Osteocyte (in vitro differentiated cells): ENCODE data around the gene SLC35G6. TPM values are rescaled to one million over a fixed set of nuclear protein-coding genes. Genes with fewer than 3 reads are reported as not detected.
A peak's percentile ranks its signal among the peaks of the same experiment; 100 is the strongest.

Experiments
- DNase-seq: peaks from one replicate; pipeline ENCODE4 v3.0.0; 2021; ENCODE audit warnings: mixed read lengths; ENCODE audit not compliant: unreplicated experiment; ENCODE audit errors: extremely low spot score
- H3K27ac Mint-ChIP-seq: one replicate; pipeline ENCODE4 v1.8.0; 2021; ENCODE audit warnings: mild to moderate bottlenecking, mixed read lengths; ENCODE audit not compliant: unreplicated experiment
- H3K27me3 Mint-ChIP-seq: one replicate; pipeline ENCODE4 v1.8.0; 2021; ENCODE audit warnings: mixed read lengths; ENCODE audit not compliant: unreplicated experiment
- H3K36me3 Mint-ChIP-seq: one replicate; pipeline ENCODE4 v1.8.0; 2021; ENCODE audit warnings: mixed read lengths; ENCODE audit not compliant: unreplicated experiment
- H3K4me1 Mint-ChIP-seq: one replicate; pipeline ENCODE4 v1.8.0; 2021; ENCODE audit warnings: mixed read lengths; ENCODE audit not compliant: unreplicated experiment
- H3K4me3 Mint-ChIP-seq: one replicate; pipeline ENCODE4 v1.8.0; 2021; ENCODE audit warnings: mild to moderate bottlenecking, moderate library complexity, mixed read lengths; ENCODE audit not compliant: unreplicated experiment
- H3K9me3 Mint-ChIP-seq: one replicate; pipeline ENCODE4 v1.8.0; 2021; ENCODE audit warnings: mixed read lengths; ENCODE audit not compliant: unreplicated experiment
- total RNA-seq: library from RNA; stranded (reverse); gene quantifications from 2 replicates; pipeline ENCODE4 v1.2.1, GENCODE V29; 2021
- TF ChIP-seq, protein P1 (sequence below): fragments of 200-600 bp; sonication (generic); IDR thresholded peaks from 2 replicates; pipeline ENCODE4 v1.5.0; 2021; ENCODE audit warnings: antibody characterized with exemption, mild to moderate bottlenecking, moderate library complexity

Gene SLC35G6
- total RNA-seq, 1 donor from 2014 or later = not detected

- peak within 1 kb of the TSS; percentile 100 for H3K27ac Mint-ChIP-seq
- TF ChIP-seq, protein P1, sequence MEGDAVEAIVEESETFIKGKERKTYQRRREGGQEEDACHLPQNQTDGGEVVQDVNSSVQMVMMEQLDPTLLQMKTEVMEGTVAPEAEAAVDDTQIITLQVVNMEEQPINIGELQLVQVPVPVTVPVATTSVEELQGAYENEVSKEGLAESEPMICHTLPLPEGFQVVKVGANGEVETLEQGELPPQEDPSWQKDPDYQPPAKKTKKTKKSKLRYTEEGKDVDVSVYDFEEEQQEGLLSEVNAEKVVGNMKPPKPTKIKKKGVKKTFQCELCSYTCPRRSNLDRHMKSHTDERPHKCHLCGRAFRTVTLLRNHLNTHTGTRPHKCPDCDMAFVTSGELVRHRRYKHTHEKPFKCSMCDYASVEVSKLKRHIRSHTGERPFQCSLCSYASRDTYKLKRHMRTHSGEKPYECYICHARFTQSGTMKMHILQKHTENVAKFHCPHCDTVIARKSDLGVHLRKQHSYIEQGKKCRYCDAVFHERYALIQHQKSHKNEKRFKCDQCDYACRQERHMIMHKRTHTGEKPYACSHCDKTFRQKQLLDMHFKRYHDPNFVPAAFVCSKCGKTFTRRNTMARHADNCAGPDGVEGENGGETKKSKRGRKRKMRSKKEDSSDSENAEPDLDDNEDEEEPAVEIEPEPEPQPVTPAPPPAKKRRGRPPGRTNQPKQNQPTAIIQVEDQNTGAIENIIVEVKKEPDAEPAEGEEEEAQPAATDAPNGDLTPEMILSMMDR = no peak
These were observed 3.0 kb downstream of the SLC35G6 start, which contains the start of gene POLR2A for GRCh38 chr17:7484067-7484918. Gene POLR2A, plus strand, starts transcription at chr17:7484366.

DNA sequence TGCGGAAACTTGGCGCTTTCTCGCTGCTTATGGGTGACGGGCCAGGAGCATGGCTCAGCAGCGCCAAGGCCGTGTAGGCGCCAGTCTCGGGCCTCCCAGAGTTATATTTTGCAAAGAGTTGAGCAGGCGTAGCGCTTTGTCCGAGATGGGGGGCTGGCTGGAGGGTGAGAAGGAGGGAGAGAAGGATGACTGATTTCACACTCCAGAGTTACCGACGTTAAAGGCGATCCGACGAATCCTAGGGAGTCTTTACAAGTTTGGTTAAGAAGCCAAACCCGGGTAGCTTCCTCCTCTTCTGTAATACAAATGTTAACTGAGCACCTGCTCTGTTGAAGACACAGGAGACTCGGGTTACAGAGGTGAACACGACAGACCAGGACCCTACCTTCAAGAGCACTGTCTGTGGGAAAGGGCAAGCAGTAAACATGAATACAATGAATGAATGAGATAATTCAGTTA lies 3.7 kb downstream of the SLC35G6 start:
- peak overlapping the region; percentile 91 for H3K4me3 Mint-ChIP-seq

More at GRCh38 chr17:7484067-7484918, 3.0 kb downstream of the SLC35G6 start, which contains the start of gene POLR2A:
- no peaks in the 10 kb centered on the region for H3K27me3 Mint-ChIP-seq
- peak within 1 kb of the TSS; percentile 91 for H3K4me3 Mint-ChIP-seq
- no peaks in the 10 kb centered on the region for H3K9me3 Mint-ChIP-seq
- peaks cover 9% of the 10 kb centered on the region for H3K36me3 Mint-ChIP-seq
- H3K4me1 Mint-ChIP-seq = peaks cover 66% of the 10 kb centered on the region
- peak; percentile 99 for DNase-seq

DNA sequence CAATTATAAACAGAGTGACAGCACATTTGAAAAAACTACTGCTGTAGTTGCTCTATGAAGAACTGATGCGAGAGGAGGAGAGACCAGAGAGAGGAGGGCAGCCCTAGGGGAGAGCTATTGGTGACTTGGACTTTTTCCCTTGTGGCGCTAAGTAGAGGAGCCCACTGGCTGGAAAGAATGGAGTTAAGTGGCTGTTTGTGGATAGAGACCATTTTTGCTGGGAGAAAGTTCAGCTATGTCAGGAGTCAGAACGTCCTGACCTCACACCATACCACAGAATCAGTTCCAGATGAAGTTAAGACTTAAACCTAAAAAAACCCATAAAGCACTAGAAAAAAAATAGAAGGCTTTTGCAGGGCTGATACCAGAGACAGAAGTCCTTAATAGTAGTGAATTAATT lies 4.9 kb downstream of the SLC35G6 start:
- H3K27ac Mint-ChIP-seq = peak overlapping the region; percentile 61
- no peaks in the 10 kb centered on the region for H3K9me3 Mint-ChIP-seq
- TF ChIP-seq, protein P1 = no peak
- H3K4me1 Mint-ChIP-seq = peaks cover 68% of the 10 kb centered on the region
- no peak for DNase-seq
- H3K36me3 Mint-ChIP-seq = peaks cover 9% of the 10 kb centered on the region
- peak overlapping the region; percentile 91 for H3K4me3 Mint-ChIP-seq
- H3K27me3 Mint-ChIP-seq = no peaks in the 10 kb centered on the region

More for the DNA sequence above, 3.7 kb downstream of the SLC35G6 start:
- peaks cover 69% of the 10 kb centered on the region for H3K4me1 Mint-ChIP-seq
- H3K9me3 Mint-ChIP-seq = no peaks in the 10 kb centered on the region
- no peaks in the 10 kb centered on the region for H3K27me3 Mint-ChIP-seq
- peaks cover 9% of the 10 kb centered on the region for H3K36me3 Mint-ChIP-seq
- H3K27ac Mint-ChIP-seq = peak overlapping the region; percentile 100
- no peak for DNase-seq
- TF ChIP-seq, protein P1 = no peak

DNA sequence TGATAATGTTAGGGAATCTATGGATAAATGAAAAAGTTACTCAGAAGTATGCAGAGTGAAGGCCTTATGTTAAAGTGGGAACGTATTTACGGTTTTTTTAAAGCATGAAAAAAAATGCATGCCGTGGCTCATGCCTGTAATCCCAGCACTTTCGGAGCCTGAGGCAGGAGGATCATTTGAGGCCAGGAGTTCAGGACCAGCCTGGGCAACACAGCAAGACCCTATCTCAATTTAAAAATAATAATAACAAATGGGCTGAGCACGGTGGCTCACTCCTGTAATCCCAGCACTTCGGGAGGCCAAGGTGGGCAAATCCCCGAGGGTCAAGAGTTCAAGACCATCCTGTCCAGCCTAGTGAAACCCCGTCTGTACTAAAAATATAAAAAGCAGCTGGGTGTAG lies 8.9 kb downstream of the SLC35G6 start:
- H3K27ac Mint-ChIP-seq = no peak overlapping the region
- H3K9me3 Mint-ChIP-seq = no peaks in the 10 kb centered on the region
- H3K27me3 Mint-ChIP-seq = no peaks in the 10 kb centered on the region
- TF ChIP-seq, protein P1 = no peak
- peaks cover 52% of the 10 kb centered on the region for H3K4me1 Mint-ChIP-seq
- H3K4me3 Mint-ChIP-seq = no peak overlapping the region
- no peak for DNase-seq
- peaks cover 17% of the 10 kb centered on the region for H3K36me3 Mint-ChIP-seq

- Mint-ChIP-seq H3K4me3 (no peak overlapping the region), H3K27ac (no peak overlapping the region), H3K9me3 (no peaks in the 10 kb centered on the region), H3K36me3 (peaks cover 28% of the 10 kb centered on the region), H3K27me3 (no peaks in the 10 kb centered on the region), H3K4me1 (peaks cover 42% of the 10 kb centered on the region)
- TF ChIP-seq, protein P1 = no peak
- no peak for DNase-seq
These were observed 10.3 kb downstream of the SLC35G6 start for GRCh38 chr17:7491583-7491982.
